Motor neuron (in vitro differentiated cells): ENCODE data around the gene PPFIA4. TPM values are rescaled to one million over a fixed set of nuclear protein-coding genes. Genes with fewer than 3 reads are reported as not detected.

Experiments
- ATAC-seq, 8 experiments: fragments of 200-7000 bp; cut with Tn5 transposase; replicated peaks in 6 of 8; 2 replicates each; pipeline ENCODE4 v1.8.0; 2021; ENCODE audit warnings: mild to moderate bottlenecking in 8 of 8, moderate library complexity in 8 of 8
- H3K27ac ChIP-seq, 2 donors: fragments of 250-450 bp; sonication (Bioruptor Pico); 2 replicates each; pipeline ENCODE4 v1.9.0; 2021; ENCODE audit warnings: antibody characterized with exemption in 2 of 2, mild to moderate bottlenecking in 2 of 2, moderate library complexity in 1 of 2
- H3K4me1 ChIP-seq, 2 donors: fragments of 250-450 bp; sonication (Bioruptor Pico); replicated peaks in 1 of 2; 2 replicates each; pipeline ENCODE4 v1.6.1; 2021; ENCODE audit warnings: antibody characterized with exemption in 2 of 2, mild to moderate bottlenecking in 2 of 2, moderate library complexity in 1 of 2
- H3K4me3 ChIP-seq, 5 donors: fragments of 250-450 bp; sonication (Bioruptor Pico); 2 replicates each; pipeline ENCODE4 v1.9.0; 2021; ENCODE audit warnings: antibody characterized with exemption in 5 of 5, mild to moderate bottlenecking in 5 of 5, moderate library complexity in 4 of 5
- WGBS, 10 experiments: fragments of 450-650 bp; shearing (Covaris generic); methylation state at CpG; one replicate each; pipeline ENCODE4 v1.0.0; 2022; 5-methylcytosine and 5-hydroxymethylcytosine counted together
- in situ Hi-C, 9 experiments: fragments of 400-800 bp; cut with MboI; loops; one replicate each; pipeline ENCODE4 v1.15.0; 2021; ENCODE audit warnings: low sequenced_read_pairs in 9 of 9, low pct_unique_long_range_greater_than_20kb in 2 of 9; ENCODE audit not compliant: unreplicated experiment in 9 of 9
- total RNA-seq, 8 experiments: library from RNA; unstranded; fragments of 300-600 nt; gene quantifications; 2 replicates each; pipeline versions ENCODE4 v1.2.3 to v1.2.4, GENCODE V29; 2022

Gene PPFIA4
- total RNA-seq, 8 experiments from 2014 or later, result 1.5 to 34.3 (median 10.7) TPM

DNA sequence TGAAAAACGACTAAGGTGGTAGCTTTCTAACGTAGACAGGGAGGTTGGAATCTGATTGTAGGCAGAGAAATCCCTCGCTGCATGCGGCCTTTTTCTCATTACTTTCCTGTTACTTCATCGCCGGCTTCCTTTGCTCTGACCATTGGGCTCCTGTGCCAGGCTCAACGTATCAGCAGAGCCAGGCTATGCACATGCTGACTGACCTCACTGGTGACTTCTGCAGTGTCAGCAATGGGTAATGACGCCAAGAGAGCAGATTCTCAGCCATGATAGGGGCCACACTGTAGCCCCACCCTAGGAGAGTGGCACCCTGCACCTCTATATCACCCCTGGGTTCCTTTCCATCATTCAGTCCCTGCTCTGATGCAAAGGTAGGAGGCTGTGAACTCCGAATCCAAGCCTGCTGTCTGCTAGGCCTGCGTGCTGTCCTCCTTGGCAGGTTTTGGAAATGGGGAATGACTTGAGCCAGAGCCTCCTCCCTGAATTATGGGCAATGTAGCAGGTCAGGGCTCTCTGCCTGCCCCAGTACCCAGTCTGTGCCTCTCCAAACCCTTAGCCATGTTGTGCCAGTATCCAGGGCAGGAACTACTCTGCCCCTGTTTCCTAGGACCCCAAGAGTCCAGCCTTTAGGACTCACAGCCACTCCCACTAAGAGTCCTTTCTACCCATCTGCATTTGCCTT lies 11.4 kb downstream of the PPFIA4 start:
- in situ Hi-C loops, result loop anchor here in 8 of 9 experiments (10.0 to 25.0 kb wide), 2 partner anchors 175 to 177 kb away; no protein-coding TSS in a partner anchor
- H3K27ac ChIP-seq, result no peak overlapping the region
- peak in 2 of 8 experiments; percentile 1 to 4 for ATAC-seq
- WGBS, 10 experiments, result 17 to 89% (median 69%) methylated on average over 1 to 9 of the region's 10 CpGs; no CpG with 5 or more reads in 1 of the 10 experiments
- no peak overlapping the region for H3K4me3 ChIP-seq
- peaks cover 7% of the 10 kb centered on the region in 2 donors for H3K4me1 ChIP-seq

DNA sequence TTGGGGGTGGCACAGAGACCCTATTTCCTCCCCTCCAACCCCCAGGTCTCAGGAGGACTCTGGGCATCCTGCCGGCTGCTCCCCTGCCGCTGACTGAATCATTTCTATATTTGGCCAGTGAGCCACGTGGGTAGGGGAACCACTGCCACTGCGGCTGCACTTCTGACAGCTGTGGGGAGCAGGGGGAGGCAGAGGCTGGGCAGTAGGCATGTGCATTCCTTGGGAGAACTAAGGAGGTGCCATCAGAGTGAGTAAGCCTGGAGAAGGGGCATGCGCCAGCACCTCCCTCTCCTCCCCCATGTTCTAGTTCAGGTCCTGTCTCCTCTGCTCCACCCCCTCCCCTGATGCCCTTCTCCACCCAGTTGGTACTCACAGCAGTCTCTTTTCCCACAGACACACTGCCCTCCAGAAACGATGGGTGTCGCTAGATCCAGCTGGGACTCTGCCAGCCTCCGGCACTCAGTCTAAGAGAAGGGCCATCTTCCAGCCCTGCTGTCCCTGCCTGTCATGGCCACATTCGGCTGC lies 12.0 kb downstream of the PPFIA4 start:
- Histone ChIP-seq H3K4me1 (peaks cover 7% of the 10 kb centered on the region in 2 donors), H3K4me3 (no peak overlapping the region), H3K27ac (no peak overlapping the region)
- WGBS, 10 experiments, result 0 to 80% (median 45%) methylated on average over 1 to 4 of the region's 9 CpGs; no CpG with 5 or more reads in 4 of the 10 experiments
- peak; percentile 6 to 66 (median 42) for ATAC-seq
- in situ Hi-C loops, result loop anchor here in 8 of 9 experiments (10.0 to 25.0 kb wide), 2 partner anchors 174 to 177 kb away; no protein-coding TSS in a partner anchor

DNA sequence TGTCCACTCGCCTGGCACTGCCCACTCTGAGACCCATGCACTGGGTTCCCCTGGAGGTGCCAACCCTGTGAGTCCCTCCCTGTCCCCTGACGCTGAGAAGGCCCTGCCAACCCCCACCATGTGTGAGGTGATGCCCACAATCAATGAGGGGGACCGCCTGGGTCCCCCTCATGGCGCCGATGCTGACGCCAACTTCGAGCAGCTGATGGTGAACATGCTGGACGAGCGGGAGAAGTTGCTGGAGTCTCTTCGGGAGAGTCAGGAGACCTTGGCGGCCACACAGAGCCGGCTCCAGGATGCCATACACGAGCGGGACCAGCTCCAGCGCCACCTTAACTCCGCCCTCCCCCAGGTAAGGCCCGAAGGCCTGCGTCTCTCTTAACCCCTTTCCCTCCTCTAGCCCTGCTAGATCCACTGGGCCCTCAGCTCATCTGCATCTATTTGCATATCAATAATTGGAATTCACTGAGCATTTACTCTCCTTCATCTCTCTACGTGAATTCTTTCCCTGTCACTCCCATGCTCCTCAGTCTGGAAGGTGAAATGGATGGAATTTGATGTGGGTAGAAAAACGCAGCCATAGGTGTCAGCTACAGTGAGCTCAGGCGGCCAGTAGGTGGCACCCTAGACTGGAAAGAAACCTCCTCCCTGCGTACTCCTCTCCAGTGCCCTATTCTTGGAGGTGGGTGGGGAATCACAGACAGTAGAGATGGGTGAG lies 12.8 kb downstream of the PPFIA4 start:
- peak; percentile 82 to 96 (median 88) for ATAC-seq
- 0 to 100% (median 4%) methylated on average over 1 to 11 of the region's 22 CpGs; no CpG with 5 or more reads in 2 of the 10 experiments for whole genome bisulfite sequencing, 10 experiments
- in situ Hi-C loops, result loop anchor here in 8 of 9 experiments (10.0 to 25.0 kb wide), 2 partner anchors 173 to 176 kb away; no protein-coding TSS in a partner anchor
- no peak overlapping the region for H3K4me3 ChIP-seq
- H3K27ac ChIP-seq, result no peak overlapping the region
- H3K4me1 ChIP-seq, result peaks cover 7% of the 10 kb centered on the region in 2 donors

DNA sequence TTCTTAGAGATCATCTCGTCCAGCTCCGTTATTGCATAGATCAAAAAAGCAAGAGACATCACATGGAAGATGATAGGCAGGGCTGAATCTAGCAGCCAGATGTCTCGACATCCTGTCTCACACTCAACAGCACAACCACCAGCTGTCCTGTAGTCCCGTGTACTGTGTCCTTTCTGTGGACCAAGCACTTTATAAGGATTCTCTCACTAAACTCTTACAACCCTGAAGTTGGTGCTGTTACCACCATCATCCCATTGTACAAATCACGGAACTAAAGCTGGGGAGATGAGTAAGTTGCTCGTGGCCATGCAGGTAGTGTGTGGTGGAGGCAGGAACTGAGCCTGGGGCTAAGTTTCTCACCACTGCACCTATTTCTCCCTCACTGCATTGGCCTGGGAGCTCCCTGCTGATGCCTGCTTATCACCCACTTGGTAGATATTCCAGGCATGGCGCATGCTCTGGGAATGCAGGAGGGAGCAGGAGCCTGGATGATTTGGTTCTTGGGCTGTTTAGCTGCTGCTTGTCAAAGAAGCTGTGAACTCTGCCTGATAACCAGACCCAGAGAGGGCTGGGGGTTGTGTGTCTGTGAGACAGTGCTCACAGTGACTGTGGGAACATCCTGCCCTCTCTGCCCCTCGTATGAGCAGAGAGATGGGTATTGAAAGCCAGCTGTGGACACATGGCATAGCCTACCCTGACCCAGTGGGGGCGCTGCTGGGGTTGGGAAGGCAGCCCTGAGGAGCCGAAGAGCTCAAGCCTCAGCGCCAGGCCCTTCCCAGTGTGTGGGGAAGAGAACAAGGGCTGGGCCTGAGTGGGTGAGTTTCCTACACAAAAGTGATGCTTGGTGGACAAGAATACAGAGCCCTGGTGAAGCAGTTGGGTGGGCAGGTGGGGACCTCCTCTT lies 13.6 kb downstream of the PPFIA4 start:
- 0 to 100% (median 61%) methylated on average over 1 to 11 of the region's 11 CpGs; no CpG with 5 or more reads in 1 of the 10 experiments for WGBS, 10 experiments
- Histone ChIP-seq H3K27ac (no peak overlapping the region), H3K4me3 (no peak overlapping the region), H3K4me1 (peaks cover 7% of the 10 kb centered on the region in 2 donors)
- peak in 4 of 8 experiments; percentile 17 to 62 (median 56) for ATAC-seq
- in situ Hi-C loops, result loop anchor here in 8 of 9 experiments (10.0 to 25.0 kb wide), 2 partner anchors 172 to 175 kb away; no protein-coding TSS in a partner anchor

DNA sequence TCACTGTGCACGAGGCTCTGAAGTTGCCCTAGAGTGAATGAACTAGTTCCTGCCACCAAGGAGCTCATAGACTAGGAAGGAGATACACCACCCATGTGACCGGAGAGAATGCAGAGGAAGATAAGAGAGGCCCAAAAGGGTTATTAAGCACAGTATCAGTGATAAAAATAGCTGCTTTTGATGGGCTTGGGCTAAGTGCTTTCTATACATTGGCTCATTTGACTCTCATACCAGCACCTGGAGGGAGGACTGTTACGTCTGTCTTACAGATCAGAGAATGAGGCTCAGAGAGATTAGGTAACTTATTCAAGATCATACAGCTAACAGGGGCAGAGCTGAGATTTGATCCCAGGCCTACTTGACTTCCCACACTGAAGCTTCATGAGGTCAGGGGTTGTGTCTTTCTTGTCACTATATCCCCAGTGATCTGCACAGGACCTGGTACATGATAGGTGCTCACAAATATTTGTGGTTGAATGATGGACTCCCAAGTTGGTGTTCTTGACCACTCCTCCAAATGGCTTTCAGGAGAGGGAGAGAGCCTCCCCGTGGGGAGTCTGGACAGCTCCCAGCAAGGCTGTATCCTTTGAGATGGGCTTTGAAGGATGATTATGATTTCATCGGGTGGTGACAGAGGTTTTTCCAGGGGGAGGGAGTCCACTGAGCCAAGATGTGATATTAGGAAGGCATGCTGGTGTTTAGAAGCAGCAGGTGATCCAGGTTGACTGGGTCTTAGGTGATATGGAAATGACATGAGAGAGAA lies 14.4 kb downstream of the PPFIA4 start:
- in situ Hi-C loops, result loop anchor here in 4 of 9 experiments (25.0 kb wide), 1 partner anchor 172 kb away; no protein-coding TSS in a partner anchor
- WGBS, 10 experiments, result 63 to 100% (median 84%) methylated on average over 1 to 5 of the region's 5 CpGs; no CpG with 5 or more reads in 2 of the 10 experiments
- peaks cover under 1% of the 10 kb centered on the region in 2 donors for H3K4me1 ChIP-seq
- no peak overlapping the region for H3K27ac ChIP-seq
- H3K4me3 ChIP-seq, result no peak overlapping the region
- no peak for ATAC-seq

DNA sequence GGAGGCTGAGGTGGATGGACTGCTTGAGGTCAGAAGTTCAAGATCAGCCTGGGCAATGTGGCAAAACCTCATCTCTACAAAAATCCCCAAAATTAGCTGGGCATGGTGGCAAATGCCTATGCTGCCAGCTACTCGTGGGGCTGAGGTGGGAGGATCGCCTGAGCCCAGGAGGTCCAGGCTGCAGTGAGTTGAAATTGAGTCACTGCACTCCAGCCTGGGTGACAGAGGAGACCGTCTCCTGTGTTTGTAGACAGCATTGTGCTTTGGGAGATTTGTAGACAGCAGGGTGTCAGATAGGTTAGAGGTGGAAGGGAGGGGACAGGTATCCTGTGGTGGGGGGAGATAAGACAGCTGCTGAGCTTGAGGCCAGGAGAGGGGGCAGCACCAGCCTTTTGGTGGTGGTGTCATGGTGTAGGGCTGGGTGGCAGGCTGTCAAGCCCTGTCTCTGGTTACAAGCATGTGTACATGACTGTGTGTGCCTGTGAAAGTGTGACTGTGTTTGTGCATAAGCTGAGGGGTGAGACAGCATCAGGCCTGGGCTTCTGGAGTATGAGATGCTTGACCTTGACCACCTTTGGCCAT lies 15.2 kb downstream of the PPFIA4 start:
- WGBS, 10 experiments, result 40 to 100% (median 94%) methylated on average over 1 to 3 of the region's 3 CpGs; no CpG with 5 or more reads in 6 of the 10 experiments
- no peak overlapping the region for H3K4me3 ChIP-seq
- no peaks in the 10 kb centered on the region for H3K4me1 ChIP-seq
- in situ Hi-C loops, result loop anchor here in 4 of 9 experiments (25.0 kb wide), 1 partner anchor 171 kb away; no protein-coding TSS in a partner anchor
- ATAC-seq, result no peak
- H3K27ac ChIP-seq, result no peak overlapping the region

DNA sequence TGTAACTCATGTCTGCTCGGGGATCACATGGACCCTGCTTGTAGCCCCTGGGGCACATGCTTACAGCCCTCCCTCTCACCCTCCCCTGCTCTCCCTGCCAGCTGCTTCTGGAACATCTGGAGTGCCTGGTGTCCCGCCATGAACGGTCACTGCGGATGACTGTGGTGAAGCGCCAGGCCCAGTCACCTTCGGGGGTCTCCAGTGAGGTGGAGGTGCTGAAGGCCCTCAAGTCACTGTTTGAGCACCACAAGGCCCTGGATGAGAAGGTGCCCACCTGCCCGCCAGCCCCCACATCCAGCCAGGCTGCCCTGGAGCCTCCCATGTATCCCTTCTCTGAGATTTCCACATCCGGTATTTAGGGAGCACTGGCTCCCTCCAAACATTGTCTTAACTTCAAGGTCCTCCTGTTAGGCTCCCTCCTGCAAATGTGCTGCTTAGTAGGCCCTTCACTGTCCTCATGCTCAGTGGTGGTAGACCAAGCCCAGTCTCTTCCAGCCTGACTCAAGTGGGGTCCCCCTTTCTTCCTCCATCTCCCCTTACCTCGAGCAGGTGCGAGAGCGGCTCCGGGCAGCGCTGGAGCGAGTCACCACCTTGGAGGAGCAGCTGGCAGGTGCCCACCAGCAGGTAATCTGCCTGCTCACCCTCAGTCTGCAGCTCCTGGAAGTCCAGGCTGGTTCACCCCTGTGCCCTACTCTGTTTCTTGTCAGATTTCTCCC lies 17.7 kb downstream of the PPFIA4 start:
- H3K4me1 ChIP-seq, result peaks cover 0 to 2% of the 10 kb centered on the region in 2 donors
- no peak for ATAC-seq
- H3K27ac ChIP-seq, result no peak overlapping the region
- H3K4me3 ChIP-seq, result no peak overlapping the region
- in situ Hi-C loops, result loop anchor here in 4 of 9 experiments (25.0 kb wide), 1 partner anchor 168 kb away; no protein-coding TSS in a partner anchor
- 50 to 100% (median 94%) methylated on average over 1 to 12 of the region's 14 CpGs; no CpG with 5 or more reads in 2 of the 10 experiments for WGBS, 10 experiments

DNA sequence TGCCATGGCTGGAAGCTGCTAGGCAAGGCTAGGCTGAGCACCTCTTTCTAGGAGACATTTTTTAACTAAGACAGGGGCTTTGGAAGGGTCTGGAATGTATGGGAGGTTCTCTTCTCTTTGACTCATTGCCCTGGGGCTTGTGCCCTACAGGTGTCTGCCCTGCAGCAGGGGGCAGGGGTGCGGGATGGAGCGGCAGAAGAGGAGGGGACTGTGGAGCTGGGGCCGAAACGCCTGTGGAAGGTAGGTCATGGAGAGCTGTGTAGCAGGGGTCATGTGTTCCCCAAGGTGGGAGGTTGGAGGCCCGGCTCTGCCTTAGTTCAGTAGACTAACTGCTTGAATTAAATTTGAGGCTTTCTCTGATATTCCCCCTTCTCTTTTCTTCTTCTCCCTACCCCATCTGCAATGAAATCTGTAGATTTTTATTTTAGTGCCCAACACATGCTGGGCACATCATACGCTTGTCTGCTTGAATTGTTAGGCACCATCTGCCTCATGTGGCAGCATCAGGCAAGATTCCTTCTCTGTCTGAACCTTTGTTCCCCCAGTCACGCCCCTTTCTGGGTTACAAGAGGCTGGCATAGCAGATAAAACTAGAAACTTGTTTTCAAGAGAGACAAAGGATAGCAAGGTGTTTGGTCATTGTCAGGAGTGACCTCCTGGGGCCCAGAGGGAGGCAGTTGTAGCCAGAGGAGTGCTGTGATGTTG lies 18.4 kb downstream of the PPFIA4 start:
- in situ Hi-C loops, result loop anchor here in 4 of 9 experiments (25.0 kb wide), 1 partner anchor 168 kb away; no protein-coding TSS in a partner anchor
- H3K4me3 ChIP-seq, result no peak overlapping the region
- ATAC-seq, result peak in 1 of 8 experiments; percentile 11
- peaks cover 0 to 2% of the 10 kb centered on the region in 2 donors for H3K4me1 ChIP-seq
- 40 to 94% (median 91%) methylated on average over 1 to 5 of the region's 7 CpGs; no CpG with 5 or more reads in 3 of the 10 experiments for WGBS, 10 experiments
- H3K27ac ChIP-seq, result no peak overlapping the region

DNA sequence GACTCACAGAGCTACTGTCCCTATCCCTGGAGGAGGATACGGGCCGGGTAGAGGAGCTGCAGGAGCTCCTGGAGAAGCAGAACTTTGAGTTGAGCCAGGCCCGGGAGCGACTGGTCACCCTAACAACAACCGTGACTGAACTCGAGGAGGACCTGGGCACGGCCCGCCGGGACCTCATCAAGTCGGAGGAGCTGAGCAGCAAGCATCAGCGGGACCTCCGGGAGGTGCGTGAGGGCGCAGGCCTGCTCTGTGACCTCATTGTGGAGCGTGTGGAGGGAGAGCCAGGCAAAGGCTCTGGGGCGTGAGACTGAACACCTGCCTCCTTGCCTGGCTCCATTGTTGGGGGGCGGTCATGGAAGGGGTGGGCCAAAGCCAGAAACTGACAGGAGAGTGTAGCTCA lies 19.0 kb downstream of the PPFIA4 start:
- Histone ChIP-seq H3K4me1 (peaks cover 0 to 2% of the 10 kb centered on the region in 2 donors), H3K4me3 (no peak overlapping the region), H3K27ac (no peak overlapping the region)
- WGBS, 10 experiments, result 95 to 100% (median 96%) methylated on average over 3 to 13 of the region's 17 CpGs; no CpG with 5 or more reads in 5 of the 10 experiments
- no peak for ATAC-seq
- in situ Hi-C loops, result loop anchor here in 4 of 9 experiments (25.0 kb wide), 1 partner anchor 167 kb away; no protein-coding TSS in a partner anchor
